GM10266 (cell line): ENCODE data around the gene CDKL1.

Source experiments
- DNase-seq: peaks from one replicate; pipeline ENCODE4 v3.0.0; 2012; ENCODE audit errors: extremely low spot score
- TF ChIP-seq, protein P1 (sequence below): IDR thresholded peaks from 2 replicates; pipeline ENCODE4 v1.5.1; 2012; ENCODE audit warnings: mild to moderate bottlenecking, low read depth; ENCODE audit not compliant: control insufficient read depth, insufficient read depth; ENCODE audit errors: missing control alignments

CDKL1 gene

DNA sequence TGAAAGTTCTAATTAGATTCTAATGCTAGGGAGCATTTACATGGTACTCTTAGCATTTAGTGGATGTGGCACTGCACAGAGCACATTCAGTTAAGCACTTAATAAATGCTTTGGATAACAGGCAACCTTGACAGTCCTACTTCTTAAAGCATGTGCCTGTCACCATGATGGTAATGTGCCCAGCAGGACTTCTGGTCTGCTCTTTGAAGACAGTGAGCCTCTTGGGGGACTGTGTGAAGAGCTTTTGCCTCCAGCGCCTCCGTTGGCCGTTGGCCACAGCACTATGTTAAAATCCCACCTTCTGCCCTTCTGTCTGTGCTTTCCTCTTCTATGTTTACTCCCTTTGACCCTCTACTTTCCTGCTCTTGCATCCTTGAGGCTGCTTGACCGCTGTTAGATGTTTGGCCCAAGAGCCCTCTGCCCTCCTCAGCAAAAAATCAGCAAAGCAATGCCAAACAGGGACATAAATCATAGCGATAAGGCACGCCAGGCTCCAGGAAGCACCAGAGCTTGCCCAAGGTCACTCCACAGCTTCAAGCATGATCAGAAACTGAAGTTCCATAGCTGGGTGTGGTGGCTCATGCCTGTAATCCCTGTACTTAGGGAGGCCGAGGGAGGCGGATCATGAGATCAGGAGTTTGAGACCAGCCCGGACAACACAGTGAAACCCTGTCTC is 8.3 kb downstream of the CDKL1 start:
- no peak for DNase-seq
- TF ChIP-seq, protein P1, sequence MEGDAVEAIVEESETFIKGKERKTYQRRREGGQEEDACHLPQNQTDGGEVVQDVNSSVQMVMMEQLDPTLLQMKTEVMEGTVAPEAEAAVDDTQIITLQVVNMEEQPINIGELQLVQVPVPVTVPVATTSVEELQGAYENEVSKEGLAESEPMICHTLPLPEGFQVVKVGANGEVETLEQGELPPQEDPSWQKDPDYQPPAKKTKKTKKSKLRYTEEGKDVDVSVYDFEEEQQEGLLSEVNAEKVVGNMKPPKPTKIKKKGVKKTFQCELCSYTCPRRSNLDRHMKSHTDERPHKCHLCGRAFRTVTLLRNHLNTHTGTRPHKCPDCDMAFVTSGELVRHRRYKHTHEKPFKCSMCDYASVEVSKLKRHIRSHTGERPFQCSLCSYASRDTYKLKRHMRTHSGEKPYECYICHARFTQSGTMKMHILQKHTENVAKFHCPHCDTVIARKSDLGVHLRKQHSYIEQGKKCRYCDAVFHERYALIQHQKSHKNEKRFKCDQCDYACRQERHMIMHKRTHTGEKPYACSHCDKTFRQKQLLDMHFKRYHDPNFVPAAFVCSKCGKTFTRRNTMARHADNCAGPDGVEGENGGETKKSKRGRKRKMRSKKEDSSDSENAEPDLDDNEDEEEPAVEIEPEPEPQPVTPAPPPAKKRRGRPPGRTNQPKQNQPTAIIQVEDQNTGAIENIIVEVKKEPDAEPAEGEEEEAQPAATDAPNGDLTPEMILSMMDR = no peak

DNA sequence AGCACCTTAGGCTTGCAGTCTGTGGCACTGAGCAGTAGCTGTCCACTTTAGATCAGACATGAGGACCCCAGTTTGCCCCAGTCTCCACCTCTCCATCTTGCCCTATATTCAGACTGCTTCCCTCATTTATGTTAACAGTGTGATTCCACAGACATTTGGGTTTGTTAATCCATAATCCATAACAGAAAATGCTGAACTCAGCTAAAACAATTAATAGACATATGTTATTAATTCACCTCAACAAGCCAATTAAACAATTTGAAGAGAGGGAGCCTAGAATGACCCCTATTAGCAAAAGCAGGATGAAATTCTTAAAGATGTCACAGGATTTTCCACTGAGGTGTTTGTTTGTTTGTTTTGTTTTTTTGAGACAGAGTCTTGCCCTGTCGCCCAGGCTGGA is 9.1 kb downstream of the CDKL1 start:
- DNase-seq = no peak
- TF ChIP-seq, protein P1 = no peak

DNA sequence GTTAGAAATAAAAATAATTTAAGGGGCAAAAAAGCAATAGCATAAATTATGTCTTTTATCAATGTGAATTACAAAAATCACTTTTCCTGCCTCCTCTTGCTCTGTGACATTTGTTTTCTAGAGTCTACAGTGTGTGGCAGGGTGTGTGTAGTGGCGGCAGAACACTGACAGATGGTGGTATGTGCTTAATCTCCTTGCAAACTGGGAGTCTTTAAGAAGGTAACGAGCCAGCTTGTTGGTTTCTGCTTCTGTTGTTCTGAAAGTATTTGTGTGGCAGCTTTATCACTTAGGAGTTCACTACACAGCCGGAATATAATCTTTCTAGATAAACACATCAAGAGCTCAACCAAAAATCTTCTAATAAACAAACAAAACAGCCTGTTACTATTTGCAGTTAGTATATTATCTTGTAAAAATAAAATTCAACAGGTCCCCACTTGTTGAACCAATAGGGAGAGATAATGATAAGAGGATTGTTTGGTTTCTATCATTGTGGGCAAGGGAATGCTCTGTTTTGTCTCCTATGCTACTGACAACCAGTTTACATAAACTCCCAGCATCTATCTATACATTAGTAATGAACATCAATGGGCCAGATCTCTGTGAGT is 13.0 kb downstream of the CDKL1 start:
- TF ChIP-seq, protein P1 = no peak
- no peak for DNase-seq

DNA sequence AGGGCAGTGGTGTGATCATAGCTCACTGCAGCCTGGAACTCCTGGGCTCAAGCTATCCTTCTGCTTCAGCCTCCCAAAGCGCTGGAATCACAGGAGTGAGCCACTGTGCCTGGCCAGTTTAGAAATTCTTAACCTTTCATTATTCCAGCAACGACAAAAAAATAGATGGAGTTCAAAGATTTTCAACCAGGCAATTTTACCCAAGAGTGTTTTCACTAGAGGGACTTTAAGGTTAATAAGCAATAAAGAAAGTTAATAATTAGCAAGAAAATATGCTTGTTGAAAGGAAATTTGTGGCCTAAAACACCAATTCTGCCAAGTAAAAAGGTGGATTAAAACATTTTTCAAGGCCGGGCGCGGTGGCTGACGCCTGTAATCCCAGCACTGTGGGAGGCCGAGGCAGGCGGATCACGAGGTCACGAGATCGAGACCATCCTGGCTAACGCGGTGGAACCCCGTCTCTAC is 14.8 kb downstream of the CDKL1 start:
- TF ChIP-seq, protein P1 = no peak
- DNase-seq = no peak

DNA sequence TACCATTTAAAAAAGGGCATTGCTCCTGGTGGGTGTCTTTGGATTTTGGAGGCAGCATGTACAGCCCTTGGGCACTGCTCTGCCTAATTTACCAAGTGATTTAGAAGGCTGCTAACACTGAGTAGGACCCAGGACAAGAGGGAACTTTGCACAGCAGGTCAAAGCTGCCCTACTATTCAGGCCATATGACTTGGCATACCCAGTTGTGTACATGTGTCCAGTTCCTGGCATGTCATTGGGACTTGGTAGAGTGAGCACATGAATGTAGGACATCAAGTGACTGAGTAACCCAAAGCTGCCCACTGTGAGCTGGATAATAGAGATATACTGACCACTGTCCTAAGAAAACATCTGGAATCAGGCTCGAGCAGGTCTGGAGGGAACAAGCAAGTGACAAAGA is 15.7 kb downstream of the CDKL1 start:
- no peak for DNase-seq
- TF ChIP-seq, protein P1 = no peak

DNA sequence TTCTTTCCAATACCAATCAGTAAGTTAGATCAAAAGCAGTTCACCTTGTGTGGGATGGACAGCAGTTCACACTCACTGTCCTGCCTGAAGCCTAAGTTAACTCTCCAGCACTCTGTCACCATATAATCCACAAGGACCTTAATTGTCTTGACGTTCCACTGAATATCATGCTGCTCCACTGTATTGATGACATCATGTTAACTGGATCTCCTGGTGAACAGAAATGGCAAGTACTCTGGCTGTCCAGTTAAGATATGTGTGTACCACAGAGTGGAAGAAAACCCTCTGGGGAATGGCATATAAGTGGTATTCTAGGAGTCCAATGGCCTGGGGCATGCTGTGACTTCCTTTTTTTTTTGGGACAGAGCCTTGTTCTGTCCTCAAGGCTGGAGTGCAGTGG is 16.2 kb downstream of the CDKL1 start:
- DNase-seq = no peak
- TF ChIP-seq, protein P1 = no peak

DNA sequence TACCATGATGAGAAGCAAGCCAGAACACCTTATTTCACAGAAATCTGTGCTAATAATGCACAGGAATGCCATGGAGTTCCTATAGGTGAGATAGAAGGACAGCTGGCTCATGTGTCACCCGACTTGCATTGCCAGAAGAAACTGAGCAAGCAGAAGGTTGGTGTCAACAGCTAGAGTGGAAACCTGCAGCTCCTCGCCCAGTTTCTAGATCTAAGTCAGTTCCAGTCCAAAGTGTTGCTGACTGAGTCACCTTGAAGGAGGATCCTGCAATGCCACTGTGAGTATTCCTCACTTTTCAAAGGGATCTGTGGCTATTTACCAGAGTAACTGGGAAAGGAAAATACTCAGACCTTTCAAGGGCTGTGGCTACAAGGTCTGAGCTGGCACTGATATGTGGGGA is 17.1 kb downstream of the CDKL1 start:
- no peak for DNase-seq
- TF ChIP-seq, protein P1 = no peak
